Suprapubic skin (tissue), 4 donors: Measurements from ENCODE around the gene CAMSAP1. TPM values are rescaled to one million over a fixed set of nuclear protein-coding genes. Genes with fewer than 3 reads are reported as not detected.
"Not testable (repeated sequence)": the region's sequence is repeated elsewhere in the genome, so short reads cannot be mapped to it uniquely, and the experiment has no call there.

Experiments used
- DNase-seq, 2 donors: peaks; one replicate each; pipeline ENCODE4 v3.0.0-alpha.2; 2019; ENCODE audit warnings: low spot score in 2 of 2
- H3K27ac ChIP-seq: fragments of 200-600 bp; sonication (generic); one replicate; pipeline ENCODE4 v1.5.1; 2019
- H3K27me3 ChIP-seq: fragments of 200-600 bp; sonication (generic); one replicate; pipeline ENCODE4 v1.5.1; 2019
- H3K36me3 ChIP-seq: fragments of 200-600 bp; sonication (generic); one replicate; pipeline ENCODE4 v1.5.1; 2019
- H3K4me1 ChIP-seq: fragments of 200-600 bp; sonication (generic); one replicate; pipeline ENCODE4 v1.5.1; 2019
- H3K4me3 ChIP-seq: fragments of 200-600 bp; sonication (generic); one replicate; pipeline ENCODE4 v1.5.1; 2019; ENCODE audit warnings: mild to moderate bottlenecking
- H3K9me3 ChIP-seq: fragments of 200-600 bp; sonication (generic); one replicate; pipeline ENCODE4 v1.5.1; 2019
- CTCF ChIP-seq, 2 donors: fragments of 200-600 bp in 1 of 2; fragments of 450-650 bp in 1 of 2; sonication (generic) in 1 of 2; IDR thresholded peaks; one replicate each; pipeline ENCODE4 v1.5.1; 2016 to 2019; ENCODE audit warnings: antibody characterized with exemption in 2 of 2, mild to moderate bottlenecking in 1 of 2, moderate library complexity in 1 of 2
- EP300 ChIP-seq: sonication (generic); formaldehyde crosslinking; IDR thresholded peaks from one replicate; pipeline ENCODE4 v1.6.1; 2017; ENCODE audit warnings: antibody characterized with exemption
- POLR2A ChIP-seq, 2 donors: fragments of 450-650 bp; IDR thresholded peaks; one replicate each; pipeline ENCODE4 v1.6.1; 2017; ENCODE audit warnings: antibody characterized with exemption in 2 of 2, mild to moderate bottlenecking in 2 of 2, moderate library complexity in 2 of 2
- POLR2AphosphoS5 ChIP-seq, 3 donors: sonication (generic); formaldehyde crosslinking; IDR thresholded peaks; one replicate each; pipeline ENCODE4 v1.6.1; 2017; ENCODE audit warnings: antibody characterized with exemption in 3 of 3
- WGBS: methylation state at CpG from one replicate; pipeline ENCODE4 v1.1.5; 2018; 5-methylcytosine and 5-hydroxymethylcytosine counted together
- total RNA-seq, 4 donors: library from RNA; depleted of rRNA; stranded (reverse); fragments of >200 nt; gene quantifications; one replicate each; pipeline ENCODE4 v1.1.0, GENCODE V29; 2016

CAMSAP1 gene
- total RNA-seq, 4 donors from 2014 or later: 42.0 to 58.3 (median 54.9) TPM

GRCh38 chr9:135920256-135920930 lies 13.0 kb upstream of the CAMSAP1 start:
- WGBS: 96% methylated on average over 7 of the region's 15 CpGs
- H3K27ac ChIP-seq: no peak overlapping the region
- H3K4me3 ChIP-seq: no peak overlapping the region
- DNase-seq: peak; percentile 40 to 49
- no peaks in the 10 kb centered on the region for H3K4me1 ChIP-seq
- peaks cover 18% of the 10 kb centered on the region for H3K36me3 ChIP-seq
- TF ChIP-seq POLR2A (IDR thresholded peaks at IDR 0.05) (no peak), POLR2AphosphoS5 (IDR thresholded peaks at IDR 0.05) (no peak), EP300 (no peak), CTCF (IDR thresholded peaks at IDR 0.05) (no peak)
- H3K9me3 ChIP-seq: peaks cover 15% of the 10 kb centered on the region
- H3K27me3 ChIP-seq: no peaks in the 10 kb centered on the region

GRCh38 chr9:135919318-135919890 lies 12.1 kb upstream of the CAMSAP1 start:
- 93% methylated on average over 10 of the region's 11 CpGs for WGBS
- Histone ChIP-seq H3K27ac (no peak overlapping the region), H3K36me3 (peaks cover 27% of the 10 kb centered on the region), H3K4me1 (no peaks in the 10 kb centered on the region), H3K4me3 (no peak overlapping the region), H3K27me3 (no peaks in the 10 kb centered on the region), H3K9me3 (peaks cover 18% of the 10 kb centered on the region)
- peak; percentile 49 to 59 for DNase-seq
- TF ChIP-seq POLR2AphosphoS5 (IDR thresholded peaks at IDR 0.05): no peak
- TF ChIP-seq EP300: no peak
- TF ChIP-seq POLR2A (IDR thresholded peaks at IDR 0.05): no peak
- TF ChIP-seq CTCF (IDR thresholded peaks at IDR 0.05): no peak

GRCh38 chr9:135916227-135916626 lies 8.9 kb upstream of the CAMSAP1 start:
- peak in 1 of 2 donors; percentile 19 for DNase-seq
- peaks cover 50% of the 10 kb centered on the region for H3K36me3 ChIP-seq
- 94% methylated on average over 12 of the region's 12 CpGs for WGBS
- H3K4me3 ChIP-seq, H3K27me3 ChIP-seq, H3K27ac ChIP-seq, H3K4me1 ChIP-seq: not testable (repeated sequence)
- H3K9me3 ChIP-seq: peaks cover 27% of the 10 kb centered on the region

- Histone ChIP-seq H3K4me1 (peaks cover 2% of the 10 kb centered on the region), H3K27ac (no peak overlapping the region), H3K9me3 (peaks cover 27% of the 10 kb centered on the region), H3K27me3 (no peaks in the 10 kb centered on the region), H3K36me3 (peaks cover 56% of the 10 kb centered on the region), H3K4me3 (no peak overlapping the region)
- WGBS: 100% methylated on average over 1 of the region's 1 CpG
- TF ChIP-seq EP300 (no peak), CTCF (IDR thresholded peaks at IDR 0.05) (no peak), POLR2A (IDR thresholded peaks at IDR 0.05) (no peak), POLR2AphosphoS5 (IDR thresholded peaks at IDR 0.05) (no peak)
- DNase-seq: peak in 1 of 2 donors; percentile 26
Measured at GRCh38 chr9:135914921-135915320, 7.6 kb upstream of the CAMSAP1 start.

GRCh38 chr9:135911233-135911632 lies 3.9 kb upstream of the CAMSAP1 start:
- peaks cover 12% of the 10 kb centered on the region for H3K9me3 ChIP-seq
- peaks cover 26% of the 10 kb centered on the region for H3K4me1 ChIP-seq
- not testable (repeated sequence) for H3K27me3 ChIP-seq, H3K27ac ChIP-seq, H3K4me3 ChIP-seq
- 92% methylated on average over 9 of the region's 9 CpGs for WGBS
- peak in 1 of 2 donors; percentile 48 for DNase-seq
- peaks cover 53% of the 10 kb centered on the region for H3K36me3 ChIP-seq

- DNase-seq: peak; percentile 44 to 67
- TF ChIP-seq POLR2AphosphoS5 (IDR thresholded peaks at IDR 0.05) (no peak), POLR2A (IDR thresholded peaks at IDR 0.05) (no peak), CTCF (IDR thresholded peaks at IDR 0.05) (no peak), EP300 (no peak)
- peaks cover 31% of the 10 kb centered on the region for H3K4me1 ChIP-seq
- H3K36me3 ChIP-seq: peaks cover 48% of the 10 kb centered on the region
- 96% methylated on average over 9 of the region's 9 CpGs for WGBS
- H3K4me3 ChIP-seq: no peak overlapping the region
- H3K27me3 ChIP-seq: no peaks in the 10 kb centered on the region
- H3K27ac ChIP-seq: no peak overlapping the region
- peaks cover 12% of the 10 kb centered on the region for H3K9me3 ChIP-seq
Measured at GRCh38 chr9:135910757-135911156, 3.4 kb upstream of the CAMSAP1 start.
